Keratinocyte (primary cell): ENCODE data around the gene ALB. TPM values are rescaled to one million over a fixed set of nuclear protein-coding genes. Genes with fewer than 3 reads are reported as not detected.

Experiments used
- DNase-seq: peaks from one replicate; pipeline ENCODE4 v3.0.0-alpha.2; 2011; ENCODE audit warnings: low read depth, missing footprints, low spot score
- FAIRE-seq: peaks from 2 replicates; lab custom pipeline; 2011; peaks lifted over from hg19 to GRCh38; lab: Jason Lieb, UNC
- H2AFZ ChIP-seq: 2 replicates; pipeline ENCODE4 v1.6.0; 2012; ENCODE audit warnings: low read length, control low read depth, inconsistent platforms; ENCODE audit not compliant: control insufficient read depth
- H3K27ac ChIP-seq: 2 replicates; pipeline ENCODE4 v1.5.1; 2011; ENCODE audit warnings: low read length; ENCODE audit not compliant: control insufficient read depth, insufficient read depth
- H3K27me3 ChIP-seq: 3 replicates; pipeline ENCODE4 v1.6.0; 2011; ENCODE audit warnings: low read length; ENCODE audit not compliant: control insufficient read depth, insufficient read depth; ENCODE audit errors: extremely low read depth
- H3K36me3 ChIP-seq, 2 experiments: 2 replicates in 1 of 2; 3 replicates in 1 of 2; pipeline ENCODE4 v1.5.1; 2011; ENCODE audit warnings: low read length in 2 of 2, mild to moderate bottlenecking in 1 of 2; ENCODE audit not compliant: control insufficient read depth in 2 of 2, insufficient read depth in 2 of 2; ENCODE audit errors: extremely low read depth in 1 of 2
- H3K4me1 ChIP-seq: 3 replicates; pipeline ENCODE4 v1.5.1; 2011; ENCODE audit warnings: low read length; ENCODE audit not compliant: control insufficient read depth, insufficient read depth; ENCODE audit errors: extremely low read depth
- H3K4me2 ChIP-seq: 3 replicates; pipeline ENCODE4 v1.6.0; 2011; ENCODE audit warnings: low read depth, low read length; ENCODE audit not compliant: control insufficient read depth, insufficient read depth; ENCODE audit errors: extremely low read depth
- H3K4me3 ChIP-seq, 3 experiments: fragments of 200-600 bp in 1 of 3; sonication (generic) in 1 of 3; 2 replicates in 2 of 3; 3 replicates in 1 of 3; pipeline ENCODE4 v1.5.1; 2011 to 2016; ENCODE audit warnings: low read length in 3 of 3, mild to moderate bottlenecking in 3 of 3, control low read depth in 2 of 3, inconsistent platforms in 1 of 3, low read depth in 1 of 3, mixed read lengths in 1 of 3, mixed run types in 1 of 3, moderate library complexity in 1 of 3; ENCODE audit not compliant: control insufficient read depth in 2 of 3, insufficient read depth in 2 of 3; ENCODE audit errors: extremely low read depth in 1 of 3
- H3K79me2 ChIP-seq: 2 replicates; pipeline ENCODE4 v1.6.0; 2012; ENCODE audit warnings: low read length; ENCODE audit not compliant: control insufficient read depth, insufficient read depth
- H3K9ac ChIP-seq: 3 replicates; pipeline ENCODE4 v1.6.0; 2011; ENCODE audit warnings: low read length; ENCODE audit not compliant: control insufficient read depth, insufficient read depth; ENCODE audit errors: extremely low read depth
- H3K9me1 ChIP-seq: 3 replicates; pipeline ENCODE4 v1.6.0; 2011; ENCODE audit warnings: low read length; ENCODE audit not compliant: control insufficient read depth, insufficient read depth; ENCODE audit errors: extremely low read depth
- H3K9me3 ChIP-seq: 2 replicates; pipeline ENCODE4 v1.5.1; 2012; ENCODE audit warnings: low read depth, low read length; ENCODE audit not compliant: control insufficient read depth
- H4K20me1 ChIP-seq: 3 replicates; pipeline ENCODE4 v1.6.0; 2011; ENCODE audit warnings: low read length; ENCODE audit not compliant: control insufficient read depth, insufficient read depth; ENCODE audit errors: extremely low read depth
- CTCF ChIP-seq, 3 experiments: IDR thresholded peaks in 1 of 3; conservative IDR thresholded peaks in 1 of 3; optimal IDR thresholded peaks in 1 of 3; 2 replicates in 2 of 3; 3 replicates in 1 of 3; pipeline versions ENCODE3 to v1.5.1; 2011; ENCODE audit warnings: low read length in 3 of 3, mild to moderate bottlenecking in 3 of 3, moderate library complexity in 2 of 3, control low read depth in 1 of 3, inconsistent platforms in 1 of 3; ENCODE audit not compliant: insufficient read depth in 2 of 3; ENCODE audit errors: extremely low read depth in 1 of 3
- EZH2 ChIP-seq: IDR thresholded peaks from one replicate; pipeline ENCODE4 v1.6.1; 2012; ENCODE audit warnings: inconsistent platforms, mild to moderate bottlenecking, low read length, moderate library complexity
- dilution Hi-C: fragments of 300-500 bp; cut with MboI; formaldehyde crosslinking; loops from one replicate; pipeline ENCODE4 v1.7.0; 2020; ENCODE audit warnings: low sequenced_read_pairs; ENCODE audit not compliant: extremely low pct_ligation_motif_present
- polyA plus RNA-seq, 5 experiments: library from polyadenylated mRNA; depleted of rRNA in 3 of 5; stranded (reverse) in 3 of 5; stranded (forward) in 1 of 5; unstranded in 1 of 5; fragments of >200 nt; gene quantifications; 1 replicate in 1 of 5; 2 replicates in 3 of 5; 3 replicates in 1 of 5; pipeline versions ENCODE4 v1.2.1 to v1.2.3, GENCODE V29; 2011 to 2012; ENCODE audit warnings: missing spikeins in 2 of 5, low read depth in 1 of 5, low replicate concordance in 1 of 5

ALB gene
- polyA plus RNA-seq, 1 donor (not counting 4 experiments of a cell fraction or from before 2014, with no cell fraction given) = not detected

DNA sequence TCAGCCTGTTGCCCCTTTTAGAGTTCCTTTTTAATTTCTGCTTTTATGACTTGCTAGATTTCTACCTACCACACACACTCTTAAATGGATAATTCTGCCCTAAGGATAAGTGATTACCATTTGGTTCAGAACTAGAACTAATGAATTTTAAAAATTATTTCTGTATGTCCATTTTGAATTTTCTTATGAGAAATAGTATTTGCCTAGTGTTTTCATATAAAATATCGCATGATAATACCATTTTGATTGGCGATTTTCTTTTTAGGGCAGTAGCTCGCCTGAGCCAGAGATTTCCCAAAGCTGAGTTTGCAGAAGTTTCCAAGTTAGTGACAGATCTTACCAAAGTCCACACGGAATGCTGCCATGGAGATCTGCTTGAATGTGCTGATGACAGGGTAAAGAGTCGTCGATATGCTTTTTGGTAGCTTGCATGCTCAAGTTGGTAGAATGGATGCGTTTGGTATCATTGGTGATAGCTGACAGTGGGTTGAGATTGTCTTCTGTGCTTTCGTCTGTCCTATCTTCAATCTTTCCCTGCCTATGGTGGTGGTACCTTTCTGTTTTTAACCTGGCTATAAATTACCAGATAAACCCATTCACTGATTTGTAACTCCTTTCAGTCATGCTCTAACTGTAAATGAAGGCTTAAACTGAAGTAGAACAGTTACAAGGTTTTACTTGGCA is 7.8 kb downstream of the ALB start:
- no peaks in the 10 kb centered on the region for H3K27me3 ChIP-seq
- no peak for TF ChIP-seq CTCF (optimal IDR thresholded peaks at IDR 0.05 in 1 of 3, IDR thresholded peaks at IDR 0.05 in 1 of 3, conservative IDR thresholded peaks at IDR 0.05 in 1 of 3; ENCODE audit: extremely low read depth in 1 of 3, insufficient read depth in 2 of 3, low read length in 3 of 3)
- no peak for TF ChIP-seq EZH2

GRCh38 chr4:73413294-73413755 is 9.2 kb downstream of the ALB start:
- Histone ChIP-seq H4K20me1 (no peaks in the 10 kb centered on the region), H3K79me2 (no peaks in the 10 kb centered on the region), H3K9me3 (no peaks in the 10 kb centered on the region), H3K4me2 (no peak overlapping the region), H3K9ac (no peak overlapping the region), H3K4me3 (no peak overlapping the region), H3K9me1 (no peaks in the 10 kb centered on the region), H3K4me1 (no peaks in the 10 kb centered on the region), H3K36me3 (no peaks in the 10 kb centered on the region), H2AFZ (no peak overlapping the region), H3K27ac (no peak overlapping the region), H3K27me3 (no peaks in the 10 kb centered on the region)
- dilution Hi-C loops = no loop called here
- FAIRE-seq (no peak), DNase-seq (no peak)
- TF ChIP-seq CTCF (optimal IDR thresholded peaks at IDR 0.05 in 1 of 3, IDR thresholded peaks at IDR 0.05 in 1 of 3, conservative IDR thresholded peaks at IDR 0.05 in 1 of 3; ENCODE audit: extremely low read depth in 1 of 3, insufficient read depth in 2 of 3, low read length in 3 of 3) = no peak
- no peak for TF ChIP-seq EZH2

More for the DNA sequence above, 7.8 kb downstream of the ALB start:
- Histone ChIP-seq H3K9ac (no peak overlapping the region), H4K20me1 (no peaks in the 10 kb centered on the region), H3K4me1 (no peaks in the 10 kb centered on the region), H3K4me3 (no peak overlapping the region), H3K79me2 (no peaks in the 10 kb centered on the region), H3K27ac (no peak overlapping the region), H3K9me1 (no peaks in the 10 kb centered on the region), H2AFZ (no peak overlapping the region), H3K9me3 (no peaks in the 10 kb centered on the region), H3K36me3 (no peaks in the 10 kb centered on the region), H3K4me2 (no peak overlapping the region)
- DNase-seq = no peak
- FAIRE-seq = no peak
- dilution Hi-C loops = no loop called here
